NCI-H146 treated with DMSO at 0.1 percent for 48 hours (cell line): ENCODE results near the gene ABHD17C.

Source experiments
- DNase-seq: peaks from one replicate; lab custom pipeline; 2025; ENCODE audit not compliant: unreplicated experiment; lab: John Stamatoyannopoulos, UW

The ABHD17C gene

GRCh38 chr15:80727596-80727995 lies 32.5 kb downstream of the ABHD17C start:
- no peak for DNase-seq

GRCh38 chr15:80730387-80730786 lies 35.3 kb downstream of the ABHD17C start:
- no peak for DNase-seq

- DNase-seq, result no peak
Observed at GRCh38 chr15:80730926-80731325, 35.8 kb downstream of the ABHD17C start.

- DNase-seq, result no peak
Observed at GRCh38 chr15:80732167-80732566, 37.1 kb downstream of the ABHD17C start.

- DNase-seq, result no peak
Observed at GRCh38 chr15:80732818-80733217, 37.7 kb downstream of the ABHD17C start.

- no peak for DNase-seq
Observed at GRCh38 chr15:80733460-80733859, 38.4 kb downstream of the ABHD17C start.

GRCh38 chr15:80735344-80735743 lies 40.2 kb downstream of the ABHD17C start:
- DNase-seq, result no peak

- no peak for DNase-seq
Observed at GRCh38 chr15:80736560-80736959, 41.5 kb downstream of the ABHD17C start.

GRCh38 chr15:80739919-80740318 lies 44.8 kb downstream of the ABHD17C start:
- no peak for DNase-seq

GRCh38 chr15:80742081-80742480 lies 47.0 kb downstream of the ABHD17C start:
- DNase-seq, result no peak

GRCh38 chr15:80743189-80743833 lies 48.2 kb downstream of the ABHD17C start:
- DNase-seq, result peak; percentile 65

DNA sequence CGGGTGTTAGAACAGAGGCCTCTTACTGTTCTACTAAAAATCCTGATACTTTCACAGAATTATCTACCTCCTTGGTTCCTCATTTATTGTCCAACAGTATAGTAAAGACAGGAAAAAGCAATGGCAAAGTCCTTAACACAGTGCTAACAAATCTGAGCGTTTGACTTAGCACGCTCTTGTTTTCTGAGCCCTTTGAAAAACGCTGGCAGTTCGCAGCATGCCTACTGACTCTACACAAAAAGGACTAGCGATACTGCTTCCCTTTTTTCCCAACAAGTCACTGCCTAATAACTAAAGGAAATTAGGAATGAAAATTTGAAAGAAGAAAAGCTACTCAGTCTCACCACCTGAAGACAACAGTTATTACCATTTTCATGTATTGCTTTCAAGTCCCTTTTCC lies 49.3 kb downstream of the ABHD17C start:
- no peak for DNase-seq

DNA sequence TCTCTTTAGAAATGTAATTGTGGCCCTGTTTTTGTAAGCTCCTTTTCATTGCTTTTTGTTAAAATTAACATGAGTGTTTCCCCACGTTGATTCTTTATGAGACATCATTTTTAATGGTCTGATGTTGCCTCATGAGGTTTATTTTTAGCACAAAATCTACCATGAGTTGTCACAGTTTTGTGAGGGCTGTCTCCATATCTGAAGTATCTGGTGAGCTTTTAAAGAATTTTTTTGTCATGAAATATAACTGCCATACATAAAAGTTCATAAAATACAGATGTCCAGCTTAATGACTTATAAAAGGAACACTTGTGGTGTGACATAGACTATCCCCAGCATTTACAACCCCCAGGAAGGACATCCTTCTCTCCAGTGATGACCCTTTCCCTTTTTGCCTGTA lies 49.7 kb downstream of the ABHD17C start:
- no peak for DNase-seq

DNA sequence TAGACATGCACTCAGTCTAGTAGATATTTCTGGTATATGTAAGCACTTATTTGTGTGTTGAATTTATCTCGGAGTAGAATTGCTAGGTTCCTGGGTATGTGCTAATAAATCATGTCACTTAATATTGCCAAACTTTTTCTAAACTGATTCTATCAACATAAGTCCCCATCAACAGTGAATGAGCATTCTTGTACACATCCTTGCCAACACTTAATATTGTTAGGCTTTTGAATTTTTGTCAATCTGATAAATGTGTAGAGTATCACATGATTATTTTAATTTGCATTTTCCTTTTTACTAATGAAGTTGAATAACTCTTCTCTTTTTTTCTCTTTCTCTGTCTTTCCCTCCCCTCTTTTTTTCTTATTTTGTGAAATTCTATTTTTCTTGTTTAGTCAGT lies 50.8 kb downstream of the ABHD17C start:
- DNase-seq, result no peak

DNA sequence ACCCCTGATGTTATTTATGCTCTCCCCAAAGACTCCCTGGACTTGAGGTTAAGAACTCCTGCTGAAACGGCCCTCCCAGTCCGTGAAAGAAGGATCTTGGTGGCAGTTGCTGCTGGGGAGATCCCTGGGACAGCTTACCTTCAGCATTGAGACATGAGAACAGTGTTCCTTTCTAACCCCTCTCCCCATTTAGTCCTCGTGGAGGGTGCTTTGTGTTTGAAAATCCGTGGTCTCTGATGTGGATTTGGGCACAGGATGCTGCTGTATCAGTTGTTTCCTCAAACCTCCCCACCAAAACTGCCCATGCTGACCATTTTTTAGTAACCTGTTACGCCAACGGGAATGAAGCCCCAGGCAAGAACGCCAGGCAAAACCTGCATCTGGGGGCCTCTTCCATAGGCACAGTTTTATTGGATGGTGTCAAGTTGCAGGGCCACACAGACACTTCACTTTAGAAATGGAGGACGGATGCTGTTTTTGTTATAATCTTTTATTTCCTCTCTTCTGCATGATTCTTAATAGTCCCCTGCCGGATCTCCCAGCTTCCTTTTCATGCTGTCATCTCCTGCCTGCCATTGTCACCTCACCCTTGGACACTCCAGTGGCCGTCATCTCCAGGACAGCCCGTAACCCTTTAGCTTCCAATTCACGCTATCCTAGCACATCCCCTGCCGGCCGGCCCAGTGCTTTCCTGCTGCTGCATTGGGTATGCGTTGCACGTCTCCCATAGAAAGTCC lies 52.4 kb downstream of the ABHD17C start:
- DNase-seq, result peak; percentile 48

DNA sequence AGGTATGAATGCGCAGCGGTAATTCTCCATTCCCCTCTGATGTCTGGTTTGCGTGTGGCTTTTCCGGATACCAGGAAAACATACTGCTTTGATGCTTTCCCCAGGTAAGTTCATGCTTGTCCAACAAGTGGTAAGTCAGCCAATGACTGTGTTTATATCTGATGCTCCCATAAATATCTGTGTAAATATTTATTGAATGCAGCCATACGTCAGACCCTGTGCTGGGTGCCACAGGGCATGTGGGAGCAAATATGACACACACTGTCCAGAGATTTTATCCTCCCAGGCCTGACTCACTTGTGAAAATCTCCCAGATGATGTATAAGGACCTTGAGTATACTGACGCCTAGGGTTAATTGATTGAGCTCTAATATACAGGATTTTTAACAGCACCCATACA lies 54.5 kb downstream of the ABHD17C start:
- DNase-seq, result no peak

DNA sequence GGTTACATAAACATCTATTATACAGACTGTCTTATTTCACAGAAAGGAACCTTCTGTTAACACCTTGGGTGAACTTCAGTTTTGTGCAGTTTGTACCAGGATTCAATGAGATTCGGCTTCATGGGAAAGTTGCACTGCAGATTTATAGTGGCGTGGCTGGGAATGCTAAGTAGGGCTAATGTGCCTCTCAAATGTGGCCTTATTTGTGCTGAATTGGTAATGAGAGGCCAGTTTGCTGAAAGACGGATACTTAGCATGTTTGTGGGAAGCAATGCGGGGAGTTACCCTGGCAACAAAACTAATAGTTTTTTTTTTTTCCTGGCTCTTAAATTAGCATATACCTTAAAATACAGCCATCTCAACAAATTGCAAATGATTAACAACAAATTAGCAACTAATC lies 55.5 kb downstream of the ABHD17C start:
- no peak for DNase-seq

- DNase-seq, result no peak
Observed at GRCh38 chr15:80752204-80752603, 57.1 kb downstream of the ABHD17C start.

DNA sequence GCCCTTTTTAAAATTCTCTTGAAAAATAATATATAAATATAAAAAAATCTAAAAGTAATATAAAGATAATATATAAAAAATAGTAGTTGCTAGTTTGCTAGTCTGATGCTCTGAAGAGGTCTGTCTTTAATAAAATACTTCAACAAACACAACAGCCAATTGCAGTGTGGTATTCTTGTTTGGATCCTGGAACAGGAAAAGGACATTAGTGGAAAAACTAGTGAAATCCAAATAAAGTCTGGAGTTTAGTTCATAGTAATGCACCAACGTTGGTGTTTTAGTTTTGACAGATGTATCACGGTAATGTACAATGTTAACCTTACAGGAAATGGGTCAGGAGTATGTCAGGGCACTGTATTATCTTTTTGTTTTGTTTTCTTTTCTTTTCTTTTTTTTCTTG lies 58.1 kb downstream of the ABHD17C start:
- no peak for DNase-seq

DNA sequence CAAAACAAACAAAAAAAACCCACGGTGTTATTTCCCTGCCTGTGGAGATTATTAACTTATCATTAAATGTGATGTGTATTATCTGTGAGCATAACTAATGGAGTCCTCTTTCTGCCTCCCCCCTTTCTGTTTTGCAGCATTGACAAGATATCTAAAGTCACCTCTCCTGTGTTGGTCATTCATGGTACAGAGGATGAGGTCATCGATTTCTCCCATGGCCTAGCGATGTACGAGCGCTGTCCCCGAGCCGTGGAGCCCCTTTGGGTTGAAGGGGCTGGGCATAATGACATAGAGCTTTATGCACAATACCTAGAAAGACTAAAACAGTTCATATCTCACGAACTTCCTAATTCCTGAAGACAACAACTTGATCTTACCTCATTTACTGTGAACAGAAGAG lies 58.9 kb downstream of the ABHD17C start:
- DNase-seq, result no peak

- DNase-seq, result no peak
Observed at GRCh38 chr15:80755885-80756284, 60.8 kb downstream of the ABHD17C start.

DNA sequence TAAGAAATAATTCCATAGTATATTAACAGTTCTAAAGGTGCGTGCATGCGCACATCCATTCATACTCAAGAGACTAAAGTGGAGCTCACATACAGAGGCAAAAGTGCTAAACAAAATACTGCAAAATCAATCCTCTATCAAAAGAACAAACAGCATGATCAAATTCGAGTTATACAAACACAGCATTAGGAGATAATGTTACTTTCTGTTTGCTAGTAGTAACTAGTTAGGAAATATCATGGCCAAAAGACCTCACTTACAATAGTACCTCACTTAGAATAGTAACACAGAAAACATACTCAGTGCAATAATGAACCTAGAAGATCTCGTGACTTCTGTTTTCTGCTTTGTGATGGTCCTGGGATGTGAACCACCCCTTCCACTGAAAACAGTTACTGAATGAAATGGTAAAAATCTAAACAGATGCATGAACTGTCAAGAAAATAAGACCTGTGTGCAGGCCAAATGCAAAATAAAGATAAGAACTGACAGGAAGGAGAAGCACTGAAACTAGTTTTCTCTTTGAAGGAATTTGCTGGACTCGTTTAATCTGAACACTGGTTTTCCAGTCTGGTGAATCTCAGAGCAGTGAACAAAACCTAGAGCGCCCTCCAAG lies 63.1 kb downstream of the ABHD17C start:
- no peak for DNase-seq
